Activated effector memory CD4-positive, alpha-beta T cell treated with anti-CD3 and anti-CD28 coated beads, Interleukin-2, amount 50 U/mL, for 16 hours (primary cell): ENCODE measurements around the gene LTK.

Source experiments
- DNase-seq: peaks from one replicate; pipeline ENCODE4 v3.0.0-alpha.2; 2020

LTK gene

GRCh38 chr15:41513506-41514227 lies at the start of gene LTK:
LTK (minus strand) TSS chr15:41513827; CDS start chr15:41513709, 118 bp downstream.
- DNase-seq = no peak

GRCh38 chr15:41562784-41563198 lies 49.2 kb upstream of the LTK start:
- DNase-seq = no peak

- no peak for DNase-seq
These were observed 48.6 kb upstream of the LTK start for GRCh38 chr15:41562244-41562643.

GRCh38 chr15:41561777-41562145 lies 48.1 kb upstream of the LTK start:
- DNase-seq = no peak

- DNase-seq = no peak
These were observed 47.6 kb upstream of the LTK start for GRCh38 chr15:41561104-41561776.

GRCh38 chr15:41560572-41560874 lies 46.9 kb upstream of the LTK start:
- no peak for DNase-seq

GRCh38 chr15:41559239-41559782 lies 45.7 kb upstream of the LTK start:
- no peak for DNase-seq

- peak; percentile 91 for DNase-seq
These were observed 45.0 kb upstream of the LTK start, which contains the start of gene TYRO3 for GRCh38 chr15:41558400-41559238. TYRO3 (plus strand) TSS chr15:41559212; CDS start chr15:41559258, 46 bp downstream.

- DNase-seq = peak; percentile 92
These were observed 44.2 kb upstream of the LTK start for GRCh38 chr15:41557673-41558399.

GRCh38 chr15:41556677-41557076 lies 43.0 kb upstream of the LTK start:
- no peak for DNase-seq

- DNase-seq = no peak
These were observed 41.3 kb upstream of the LTK start for GRCh38 chr15:41554915-41555314.

GRCh38 chr15:41554343-41554742 lies 40.7 kb upstream of the LTK start:
- DNase-seq = no peak

GRCh38 chr15:41553731-41554130 lies 40.1 kb upstream of the LTK start:
- DNase-seq = no peak

GRCh38 chr15:41550066-41550775 lies 36.6 kb upstream of the LTK start:
- DNase-seq = no peak

- no peak for DNase-seq
These were observed 33.5 kb upstream of the LTK start for GRCh38 chr15:41546851-41547786.

- no peak for DNase-seq
These were observed 31.6 kb upstream of the LTK start for GRCh38 chr15:41545218-41545617.

GRCh38 chr15:41544650-41545015 lies 31.0 kb upstream of the LTK start:
- no peak for DNase-seq

GRCh38 chr15:41543521-41543870 lies 29.9 kb upstream of the LTK start:
- DNase-seq = no peak

GRCh38 chr15:41536866-41537265 lies 23.2 kb upstream of the LTK start:
- no peak for DNase-seq

GRCh38 chr15:41535544-41535943 lies 21.9 kb upstream of the LTK start:
- no peak for DNase-seq

- DNase-seq = no peak
These were observed 16.8 kb upstream of the LTK start for GRCh38 chr15:41530363-41530956.
